GM23248 (cell line): Measurements from ENCODE around the gene LIME1. TPM values are rescaled to one million over a fixed set of nuclear protein-coding genes. Genes with fewer than 3 reads are reported as not detected.

Experiments used
- DNase-seq: peaks from one replicate; pipeline ENCODE4 v3.0.0-alpha.2; 2015
- H2AFZ ChIP-seq: fragments of 200-600 bp; sonication (generic); 2 replicates; pipeline ENCODE4 v1.6.1; 2016; ENCODE audit warnings: antibody characterized with exemption
- H3F3A ChIP-seq: fragments of 200-600 bp; sonication (generic); 2 replicates; pipeline ENCODE4 v1.6.1; 2016; ENCODE audit warnings: mild to moderate bottlenecking, antibody characterized with exemption, mixed run types; ENCODE audit not compliant: insufficient read depth
- H3K27ac ChIP-seq: fragments of 200-600 bp; sonication (generic); 2 replicates; pipeline ENCODE4 v1.5.1; 2016; ENCODE audit warnings: mild to moderate bottlenecking
- H3K27me3 ChIP-seq: fragments of 200-600 bp; sonication (generic); replicated peaks from 2 replicates; pipeline ENCODE4 v1.6.1; 2016; ENCODE audit warnings: mild to moderate bottlenecking; ENCODE audit not compliant: insufficient read depth
- H3K36me3 ChIP-seq: fragments of 200-600 bp; sonication (generic); 2 replicates; pipeline ENCODE4 v1.6.1; 2016; ENCODE audit warnings: low read depth, mild to moderate bottlenecking
- H3K4me1 ChIP-seq: fragments of 200-600 bp; sonication (generic); 2 replicates; pipeline ENCODE4 v1.6.1; 2016; ENCODE audit warnings: mild to moderate bottlenecking; ENCODE audit not compliant: insufficient read depth
- H3K4me2 ChIP-seq: fragments of 200-600 bp; sonication (generic); one replicate; pipeline ENCODE4 v1.6.1; 2016; ENCODE audit warnings: mild to moderate bottlenecking; ENCODE audit not compliant: unreplicated experiment
- H3K4me3 ChIP-seq: fragments of 200-600 bp; sonication (generic); 2 replicates; pipeline ENCODE4 v1.5.1; 2016; ENCODE audit warnings: mild to moderate bottlenecking
- H3K79me2 ChIP-seq: fragments of 200-600 bp; sonication (generic); 2 replicates; pipeline ENCODE4 v1.6.1; 2016; ENCODE audit warnings: mild to moderate bottlenecking; ENCODE audit not compliant: insufficient read depth
- H3K9ac ChIP-seq: fragments of 200-600 bp; sonication (generic); 2 replicates; pipeline ENCODE4 v1.6.1; 2016; ENCODE audit warnings: mild to moderate bottlenecking
- H3K9me2 ChIP-seq: fragments of 200-600 bp; sonication (generic); 2 replicates; pipeline ENCODE4 v1.6.1; 2016; ENCODE audit warnings: mixed run types, mild to moderate bottlenecking, moderate library complexity; ENCODE audit not compliant: insufficient read depth
- H3K9me3 ChIP-seq: fragments of 200-600 bp; sonication (generic); one replicate; pipeline ENCODE4 v1.6.1; 2017; ENCODE audit warnings: low read depth
- H4K20me1 ChIP-seq: fragments of 200-600 bp; sonication (generic); 2 replicates; pipeline ENCODE4 v1.6.0; 2016; ENCODE audit not compliant: insufficient read depth
- EZH2 ChIP-seq: fragments of 200-600 bp; sonication (generic); IDR thresholded peaks from 2 replicates; pipeline ENCODE4 v1.6.1; 2018; ENCODE audit warnings: antibody characterized with exemption, mild to moderate bottlenecking; ENCODE audit not compliant: insufficient read depth, poor library complexity, severe bottlenecking
- EZH2phosphoT487 ChIP-seq: fragments of 200-600 bp; sonication (generic); IDR thresholded peaks from 2 replicates; pipeline ENCODE4 v1.6.1; 2018; ENCODE audit warnings: antibody characterized with exemption, moderate library complexity, mild to moderate bottlenecking, low read depth; ENCODE audit not compliant: insufficient read depth
- WGBS, 2 experiments: methylation state at CpG; one replicate each; pipeline ENCODE4 v1.1.6; 2015 to 2017; ENCODE audit warnings: low lambda C conversion rate in 2 of 2, low coverage in 1 of 2; ENCODE audit errors: missing lambda C conversion rate in 2 of 2; 5-methylcytosine and 5-hydroxymethylcytosine counted together
- in situ Hi-C: fragments of 300-500 bp; cut with MboI; formaldehyde crosslinking; loops from 2 replicates; pipeline ENCODE4 v1.15.0; 2020
- polyA plus RNA-seq: library from polyadenylated mRNA; unstranded; fragments of >200 nt; fragmentation: Nextera tagmentation; extraction: Ambion mirVana; gene quantifications from 2 replicates; pipeline ENCODE4 v1.2.1, GENCODE V29; 2016
- total RNA-seq: library from RNA; depleted of rRNA; stranded (reverse); fragments of >200 nt; shearing (Covaris generic); gene quantifications from 2 replicates; pipeline ENCODE4 v1.2.3, GENCODE V29; 2014

Gene LIME1
- total and polyA plus RNA-seq, 2 experiments from 2014 or later = 3.7 to 14.1 TPM

DNA sequence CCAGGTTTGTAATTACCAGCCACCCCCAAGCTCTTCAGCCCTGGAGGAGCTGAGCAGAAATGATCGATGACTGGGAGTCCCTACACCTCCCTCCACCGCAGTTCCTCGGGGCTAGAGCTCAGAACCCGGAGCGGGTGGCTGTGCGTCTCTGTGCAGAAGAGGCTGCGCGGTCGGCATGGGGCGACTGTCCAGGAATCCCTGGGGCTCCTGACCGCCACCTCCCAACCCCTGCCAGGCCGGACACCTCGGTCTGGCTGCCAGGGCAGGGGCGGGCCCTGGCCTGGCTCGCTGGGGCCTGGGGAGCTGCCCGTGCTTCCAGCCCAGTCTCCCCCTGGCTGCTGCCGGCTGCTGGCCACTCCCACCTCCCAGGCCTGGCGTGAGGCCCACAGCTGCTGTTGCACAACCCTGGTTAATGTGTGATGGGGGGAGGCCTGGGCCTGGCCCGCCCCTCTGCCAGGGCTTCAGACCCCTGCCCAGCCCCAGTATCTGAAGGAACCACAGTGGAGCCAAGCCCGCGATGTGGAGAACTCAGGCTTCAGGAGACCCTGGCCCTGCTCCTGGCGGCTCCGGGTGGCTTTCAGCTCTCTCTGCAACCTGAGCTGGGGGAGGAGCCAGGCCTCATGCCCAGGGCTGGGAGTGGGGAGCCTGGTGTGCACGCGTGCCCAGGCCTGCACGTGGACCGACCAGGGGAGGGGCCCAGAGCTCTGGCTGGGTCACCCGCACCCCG is 4.3 kb downstream of the LIME1 start:
- no peaks in the 10 kb centered on the region for H3K27me3 ChIP-seq
- H3F3A ChIP-seq = peaks cover 12% of the 10 kb centered on the region; the same call in 1 of the 2 replicates
- no peaks in the 10 kb centered on the region for H3K9me2 ChIP-seq
- peak overlapping the region; percentile 68 for H3K4me3 ChIP-seq
- in situ Hi-C loops = no loop called here
- 0 out of 2 replicates have a peak, but pooled peaks cover 8% of the 10 kb centered on the region for H3K36me3 ChIP-seq
- peak overlapping the region; percentile 78 for H3K9ac ChIP-seq
- DNase-seq = peak; percentile 88
- peak overlapping the region; percentile 36 for H2AFZ ChIP-seq
- TF ChIP-seq EZH2phosphoT487 (no peak), EZH2 (no peak)
- peaks cover 7% of the 10 kb centered on the region; the same call in 1 of the 2 replicates for H3K4me1 ChIP-seq
- no peaks in the 10 kb centered on the region for H3K79me2 ChIP-seq
- 0 to 2% methylated on average over 20 to 25 of the region's 29 CpGs for WGBS, 2 experiments
- H4K20me1 ChIP-seq = no peaks in the 10 kb centered on the region
- H3K9me3 ChIP-seq = no peaks in the 10 kb centered on the region
- peak overlapping the region; percentile 70 for H3K4me2 ChIP-seq
- peak overlapping the region; percentile 61 for H3K27ac ChIP-seq

DNA sequence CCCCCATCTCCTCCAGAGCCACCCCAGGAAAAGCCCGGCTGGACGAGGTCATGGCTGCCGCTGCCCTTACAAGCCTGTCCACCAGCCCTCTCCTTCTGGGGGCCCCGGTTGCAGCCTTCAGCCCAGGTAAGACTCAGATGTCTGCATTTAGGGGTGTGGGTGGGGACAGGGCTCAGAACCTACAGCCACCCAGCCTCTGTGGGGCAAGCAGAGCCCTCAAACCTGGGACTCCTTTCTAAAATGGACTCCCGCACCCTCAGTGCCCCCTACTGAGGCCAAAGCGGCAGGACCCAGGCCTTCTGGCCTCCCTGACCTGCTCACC is 4.9 kb downstream of the LIME1 start:
- TF ChIP-seq EZH2 (no peak), EZH2phosphoT487 (no peak)
- H3K79me2 ChIP-seq = no peaks in the 10 kb centered on the region
- H3K9ac ChIP-seq = peak overlapping the region; percentile 78
- DNase-seq = no peak
- H3K27ac ChIP-seq = no peak overlapping the region
- H4K20me1 ChIP-seq = no peaks in the 10 kb centered on the region
- H3K4me3 ChIP-seq = peak overlapping the region; percentile 68
- in situ Hi-C loops = no loop called here
- H3F3A ChIP-seq = peaks cover 12% of the 10 kb centered on the region; the same call in 1 of the 2 replicates
- H3K36me3 ChIP-seq = 0 out of 2 replicates have a peak, but pooled peaks cover 8% of the 10 kb centered on the region
- H3K27me3 ChIP-seq = no peaks in the 10 kb centered on the region
- 0 out of 2 replicates have a peak overlapping the region, but pooled peaks have one; percentile 36 for H2AFZ ChIP-seq
- WGBS, 2 experiments = 34 to 37% methylated on average over 6 of the region's 6 CpGs
- H3K4me2 ChIP-seq = peak overlapping the region; percentile 70
- H3K9me2 ChIP-seq = no peaks in the 10 kb centered on the region
- H3K4me1 ChIP-seq = peaks cover 7% of the 10 kb centered on the region; the same call in 1 of the 2 replicates
- no peaks in the 10 kb centered on the region for H3K9me3 ChIP-seq

DNA sequence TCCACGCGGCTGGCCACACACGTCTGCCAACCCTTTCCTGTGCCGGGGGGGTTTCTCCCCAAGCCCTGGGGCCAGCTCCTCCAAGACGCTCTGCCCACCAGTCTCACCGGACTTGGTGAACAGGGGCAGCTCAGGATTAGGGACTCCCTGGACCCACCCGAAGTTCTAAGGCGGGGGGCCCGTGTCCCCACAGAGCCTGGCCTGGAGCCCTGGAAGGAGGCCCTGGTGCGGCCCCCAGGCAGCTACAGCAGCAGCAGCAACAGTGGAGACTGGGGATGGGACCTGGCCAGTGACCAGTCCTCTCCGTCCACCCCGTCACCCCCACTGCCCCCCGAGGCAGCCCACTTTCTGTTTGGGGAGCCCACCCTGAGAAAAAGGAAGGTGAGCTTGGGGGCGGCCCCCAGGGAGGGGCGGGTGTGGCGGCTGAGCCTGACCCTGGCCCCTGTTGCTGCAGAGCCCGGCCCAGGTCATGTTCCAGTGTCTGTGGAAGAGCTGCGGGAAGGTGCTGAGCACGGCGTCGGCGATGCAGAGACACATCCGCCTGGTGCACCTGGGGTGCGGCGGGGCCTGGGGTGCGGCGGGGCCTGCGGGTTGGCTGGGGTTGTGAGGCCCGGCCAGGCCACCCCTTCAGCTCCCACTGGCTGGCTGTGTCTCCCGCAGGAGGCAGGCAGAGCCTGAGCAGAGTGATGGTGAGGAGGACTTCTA is 5.4 kb downstream of the LIME1 start:
- in situ Hi-C loops = no loop called here
- Histone ChIP-seq H3F3A (peaks cover 12% of the 10 kb centered on the region; the same call in 1 of the 2 replicates), H2AFZ (no peak overlapping the region), H3K4me2 (peak overlapping the region; percentile 70), H3K4me3 (peak overlapping the region; percentile 68), H3K9ac (peak overlapping the region; percentile 78; the same call in 1 of the 2 replicates), H3K4me1 (peaks cover 7% of the 10 kb centered on the region; the same call in 1 of the 2 replicates), H3K27ac (no peak overlapping the region), H3K9me3 (no peaks in the 10 kb centered on the region), H3K27me3 (no peaks in the 10 kb centered on the region), H3K36me3 (0 out of 2 replicates have a peak, but pooled peaks cover 8% of the 10 kb centered on the region), H4K20me1 (no peaks in the 10 kb centered on the region), H3K79me2 (no peaks in the 10 kb centered on the region), H3K9me2 (no peaks in the 10 kb centered on the region)
- WGBS, 2 experiments = 77 to 82% methylated on average over 10 to 30 of the region's 30 CpGs
- DNase-seq = no peak
- no peak for TF ChIP-seq EZH2phosphoT487
- TF ChIP-seq EZH2 = no peak

DNA sequence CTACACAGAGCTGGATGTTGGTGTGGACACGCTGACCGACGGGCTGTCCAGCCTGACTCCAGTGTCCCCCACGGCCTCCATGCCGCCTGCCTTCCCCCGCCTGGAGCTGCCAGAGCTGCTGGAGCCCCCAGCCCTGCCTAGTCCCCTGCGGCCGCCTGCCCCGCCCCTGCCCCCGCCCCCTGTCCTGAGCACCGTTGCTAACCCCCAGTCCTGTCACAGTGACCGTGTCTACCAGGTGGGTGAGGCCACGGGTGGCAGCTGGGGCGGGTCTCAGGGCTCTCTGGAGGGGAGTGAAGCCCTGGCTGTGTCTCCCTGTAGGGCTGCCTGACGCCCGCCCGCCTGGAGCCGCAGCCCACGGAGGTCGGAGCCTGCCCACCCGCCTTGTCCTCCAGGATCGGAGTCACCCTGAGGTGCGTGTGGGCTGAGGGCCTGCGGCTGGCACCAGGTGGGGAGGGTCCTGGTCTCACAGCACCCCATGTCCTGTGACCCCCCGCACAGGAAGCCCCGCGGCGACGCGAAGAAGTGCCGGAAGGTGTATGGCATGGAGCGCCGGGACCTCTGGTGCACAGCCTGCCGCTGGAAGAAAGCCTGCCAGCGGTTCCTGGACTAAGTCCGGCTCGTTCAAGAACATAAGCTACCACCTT is 6.0 kb downstream of the LIME1 start:
- TF ChIP-seq EZH2 (no peak), EZH2phosphoT487 (no peak)
- Histone ChIP-seq H3K4me1 (peaks cover 7% of the 10 kb centered on the region; the same call in 1 of the 2 replicates), H4K20me1 (no peaks in the 10 kb centered on the region), H3K27me3 (no peaks in the 10 kb centered on the region), H3K27ac (no peak overlapping the region), H3K9ac (no peak overlapping the region), H3K9me2 (no peaks in the 10 kb centered on the region), H3K4me3 (no peak overlapping the region), H3K9me3 (no peaks in the 10 kb centered on the region), H3K79me2 (no peaks in the 10 kb centered on the region), H3K4me2 (no peak overlapping the region), H3F3A (peaks cover 12% of the 10 kb centered on the region; the same call in 1 of the 2 replicates), H2AFZ (no peak overlapping the region), H3K36me3 (0 out of 2 replicates have a peak, but pooled peaks cover 8% of the 10 kb centered on the region)
- in situ Hi-C loops = no loop called here
- WGBS, 2 experiments = 94 to 96% methylated on average over 18 to 37 of the region's 37 CpGs
- no peak for DNase-seq
